Chondrocyte (in vitro differentiated cells): ENCODE results near the gene DIS3L2. TPM values are rescaled to one million over a fixed set of nuclear protein-coding genes. Genes with fewer than 3 reads are reported as not detected.
"Not testable (repeated sequence)": the region's sequence is repeated elsewhere in the genome, so short reads cannot be mapped to it uniquely, and the experiment has no call there.

ENCODE experiments used
- DNase-seq: peaks from one replicate; pipeline ENCODE4 v3.0.0; 2021; ENCODE audit warnings: mixed read lengths, low spot score
- H3K27ac Mint-ChIP-seq: one replicate; pipeline ENCODE4 v1.8.0; 2021; ENCODE audit warnings: mild to moderate bottlenecking, moderate library complexity, mixed read lengths; ENCODE audit not compliant: unreplicated experiment
- H3K27me3 Mint-ChIP-seq: 2 replicates; pipeline ENCODE4 v1.8.0; 2021; ENCODE audit warnings: low read depth, mixed read lengths
- H3K36me3 Mint-ChIP-seq: 2 replicates; pipeline ENCODE4 v1.8.0; 2021; ENCODE audit warnings: low read depth, mixed read lengths
- H3K4me1 Mint-ChIP-seq: 2 replicates; pipeline ENCODE4 v1.8.0; 2021; ENCODE audit warnings: low read depth, mild to moderate bottlenecking, mixed read lengths
- H3K4me3 Mint-ChIP-seq: one replicate; pipeline ENCODE4 v1.8.0; 2021; ENCODE audit warnings: mild to moderate bottlenecking, moderate library complexity, mixed read lengths; ENCODE audit not compliant: unreplicated experiment
- H3K9me3 Mint-ChIP-seq: 2 replicates; pipeline ENCODE4 v1.8.0; 2021; ENCODE audit warnings: low read depth, mixed read lengths
- total RNA-seq: library from RNA; stranded (reverse); gene quantifications from 3 replicates; pipeline ENCODE4 v1.2.1, GENCODE V29; 2021
- TF ChIP-seq, protein P1 (sequence below): fragments of 200-600 bp; sonication (generic); IDR thresholded peaks from 2 replicates; pipeline ENCODE4 v1.5.0; 2021; ENCODE audit warnings: antibody characterized with exemption, mild to moderate bottlenecking, moderate library complexity

DIS3L2 gene
- total RNA-seq, 1 donor from 2014 or later: 17.5 TPM

- H3K4me1 Mint-ChIP-seq: no peaks in the 10 kb centered on the region
- no peak overlapping the region for H3K27ac Mint-ChIP-seq
- H3K36me3 Mint-ChIP-seq: no peaks in the 10 kb centered on the region
- no peaks in the 10 kb centered on the region for H3K9me3 Mint-ChIP-seq
- H3K27me3 Mint-ChIP-seq: peaks cover 5% of the 10 kb centered on the region
- TF ChIP-seq, protein P1, sequence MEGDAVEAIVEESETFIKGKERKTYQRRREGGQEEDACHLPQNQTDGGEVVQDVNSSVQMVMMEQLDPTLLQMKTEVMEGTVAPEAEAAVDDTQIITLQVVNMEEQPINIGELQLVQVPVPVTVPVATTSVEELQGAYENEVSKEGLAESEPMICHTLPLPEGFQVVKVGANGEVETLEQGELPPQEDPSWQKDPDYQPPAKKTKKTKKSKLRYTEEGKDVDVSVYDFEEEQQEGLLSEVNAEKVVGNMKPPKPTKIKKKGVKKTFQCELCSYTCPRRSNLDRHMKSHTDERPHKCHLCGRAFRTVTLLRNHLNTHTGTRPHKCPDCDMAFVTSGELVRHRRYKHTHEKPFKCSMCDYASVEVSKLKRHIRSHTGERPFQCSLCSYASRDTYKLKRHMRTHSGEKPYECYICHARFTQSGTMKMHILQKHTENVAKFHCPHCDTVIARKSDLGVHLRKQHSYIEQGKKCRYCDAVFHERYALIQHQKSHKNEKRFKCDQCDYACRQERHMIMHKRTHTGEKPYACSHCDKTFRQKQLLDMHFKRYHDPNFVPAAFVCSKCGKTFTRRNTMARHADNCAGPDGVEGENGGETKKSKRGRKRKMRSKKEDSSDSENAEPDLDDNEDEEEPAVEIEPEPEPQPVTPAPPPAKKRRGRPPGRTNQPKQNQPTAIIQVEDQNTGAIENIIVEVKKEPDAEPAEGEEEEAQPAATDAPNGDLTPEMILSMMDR: no peak
- DNase-seq: no peak
- H3K4me3 Mint-ChIP-seq: no peak overlapping the region
Measured at GRCh38 chr2:232376260-232376659, 414.7 kb downstream of the DIS3L2 start.

DNA sequence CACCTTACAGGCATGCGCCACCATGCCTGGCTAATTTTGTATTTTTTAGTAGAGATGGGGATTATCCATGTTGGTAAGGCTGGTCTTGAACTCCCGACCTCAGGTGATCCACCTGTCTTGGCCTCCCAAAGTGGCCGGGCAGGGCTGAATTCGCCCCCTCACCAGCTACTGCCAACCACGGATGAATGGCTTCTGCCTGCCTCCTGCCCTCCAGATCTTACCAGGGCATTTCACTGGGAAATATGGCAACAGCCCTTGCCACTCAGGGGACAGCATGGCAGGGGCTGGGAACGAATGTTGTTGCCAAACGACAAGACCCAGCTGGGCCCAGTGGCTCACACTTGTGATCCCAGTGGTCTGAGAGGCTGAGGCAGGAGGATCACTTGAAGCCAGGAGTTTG lies 415.2 kb downstream of the DIS3L2 start:
- Mint-ChIP-seq H3K4me3 (no peak overlapping the region), H3K27me3 (peaks cover 5% of the 10 kb centered on the region), H3K27ac (no peak overlapping the region), H3K36me3 (no peaks in the 10 kb centered on the region), H3K9me3 (no peaks in the 10 kb centered on the region), H3K4me1 (no peaks in the 10 kb centered on the region)
- TF ChIP-seq, protein P1: no peak
- DNase-seq: peak; percentile 48

- Mint-ChIP-seq H3K4me1 (no peaks in the 10 kb centered on the region), H3K4me3 (no peak overlapping the region), H3K9me3 (no peaks in the 10 kb centered on the region), H3K27me3 (peaks cover 8% of the 10 kb centered on the region), H3K27ac (no peak overlapping the region), H3K36me3 (no peaks in the 10 kb centered on the region)
- DNase-seq: peak; percentile 6
- TF ChIP-seq, protein P1: no peak
Measured at GRCh38 chr2:232377319-232377718, 415.8 kb downstream of the DIS3L2 start.

DNA sequence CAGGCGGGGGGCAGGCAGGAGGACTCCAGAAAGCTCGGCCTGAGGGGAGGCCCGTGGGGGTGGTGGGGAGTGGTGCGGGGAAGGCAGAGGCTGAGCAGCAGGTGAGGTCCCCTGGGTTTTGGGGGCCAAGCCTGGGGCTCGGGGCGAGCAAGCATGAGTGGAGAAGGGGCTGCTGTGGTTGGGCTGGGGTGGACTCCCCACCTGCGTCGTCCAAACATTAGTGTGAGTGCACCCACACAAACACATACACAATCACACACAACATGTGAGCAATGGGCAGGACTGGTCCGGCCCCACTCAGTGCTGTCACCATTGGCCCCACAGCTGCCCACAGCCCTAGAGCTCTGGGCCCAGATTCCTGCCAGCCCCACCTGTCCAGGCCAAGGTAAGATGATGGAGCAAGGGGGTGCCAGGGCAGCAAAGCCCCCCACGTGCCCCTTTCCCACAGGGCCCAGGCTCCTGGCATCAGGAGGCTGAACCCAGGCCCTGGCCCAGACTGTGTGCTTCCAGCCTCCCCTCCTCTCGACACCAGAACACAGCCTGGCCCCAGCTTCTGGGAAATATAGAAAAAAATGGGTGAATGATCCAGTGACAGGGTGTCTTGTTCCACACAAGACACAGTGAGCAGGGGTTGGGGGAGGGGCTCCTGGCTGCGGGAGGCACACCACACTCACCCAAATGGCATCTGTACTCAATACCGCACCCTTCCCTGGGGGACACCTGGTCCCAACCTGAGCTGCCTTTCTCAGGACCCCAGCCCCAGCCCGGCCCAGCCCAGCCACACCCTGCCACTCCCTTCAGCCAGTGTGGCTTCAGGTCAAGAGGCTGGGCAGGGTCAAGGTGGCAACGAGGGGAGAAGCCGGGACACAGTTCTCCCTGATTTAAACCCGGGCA lies 416.6 kb downstream of the DIS3L2 start:
- Mint-ChIP-seq H3K27ac (no peak overlapping the region), H3K9me3 (no peaks in the 10 kb centered on the region), H3K27me3 (peaks cover 11% of the 10 kb centered on the region), H3K4me3 (no peak overlapping the region), H3K4me1 (no peaks in the 10 kb centered on the region), H3K36me3 (no peaks in the 10 kb centered on the region)
- TF ChIP-seq, protein P1: no peak
- DNase-seq: peak; percentile 75

DNA sequence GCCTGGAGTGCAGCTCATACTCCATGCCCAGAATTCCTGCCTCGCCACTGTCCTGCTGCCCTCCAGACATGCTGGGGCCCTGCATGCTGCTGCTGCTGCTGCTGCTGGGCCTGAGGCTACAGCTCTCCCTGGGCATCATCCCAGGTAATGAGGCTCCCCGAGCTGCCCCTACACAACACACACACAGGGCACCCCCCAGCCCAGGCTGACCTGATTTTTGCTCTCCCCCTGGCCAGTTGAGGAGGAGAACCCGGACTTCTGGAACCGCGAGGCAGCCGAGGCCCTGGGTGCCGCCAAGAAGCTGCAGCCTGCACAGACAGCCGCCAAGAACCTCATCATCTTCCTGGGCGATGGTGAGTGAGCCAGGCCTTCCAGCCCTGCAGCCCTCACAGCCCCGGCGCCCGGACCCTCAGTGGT lies 417.2 kb downstream of the DIS3L2 start, which contains the start of gene ALPP:
Gene ALPP, plus strand, starts transcription at position 17 of the 417 bp plus-strand sequence. Its CDS starts 52 bp downstream, at position 69.
- not testable (repeated sequence) for H3K36me3 Mint-ChIP-seq, H3K9me3 Mint-ChIP-seq, H3K27ac Mint-ChIP-seq, H3K4me1 Mint-ChIP-seq, H3K4me3 Mint-ChIP-seq
- H3K27me3 Mint-ChIP-seq: peaks cover 11% of the 10 kb centered on the region
- DNase-seq: peak; percentile 73

DNA sequence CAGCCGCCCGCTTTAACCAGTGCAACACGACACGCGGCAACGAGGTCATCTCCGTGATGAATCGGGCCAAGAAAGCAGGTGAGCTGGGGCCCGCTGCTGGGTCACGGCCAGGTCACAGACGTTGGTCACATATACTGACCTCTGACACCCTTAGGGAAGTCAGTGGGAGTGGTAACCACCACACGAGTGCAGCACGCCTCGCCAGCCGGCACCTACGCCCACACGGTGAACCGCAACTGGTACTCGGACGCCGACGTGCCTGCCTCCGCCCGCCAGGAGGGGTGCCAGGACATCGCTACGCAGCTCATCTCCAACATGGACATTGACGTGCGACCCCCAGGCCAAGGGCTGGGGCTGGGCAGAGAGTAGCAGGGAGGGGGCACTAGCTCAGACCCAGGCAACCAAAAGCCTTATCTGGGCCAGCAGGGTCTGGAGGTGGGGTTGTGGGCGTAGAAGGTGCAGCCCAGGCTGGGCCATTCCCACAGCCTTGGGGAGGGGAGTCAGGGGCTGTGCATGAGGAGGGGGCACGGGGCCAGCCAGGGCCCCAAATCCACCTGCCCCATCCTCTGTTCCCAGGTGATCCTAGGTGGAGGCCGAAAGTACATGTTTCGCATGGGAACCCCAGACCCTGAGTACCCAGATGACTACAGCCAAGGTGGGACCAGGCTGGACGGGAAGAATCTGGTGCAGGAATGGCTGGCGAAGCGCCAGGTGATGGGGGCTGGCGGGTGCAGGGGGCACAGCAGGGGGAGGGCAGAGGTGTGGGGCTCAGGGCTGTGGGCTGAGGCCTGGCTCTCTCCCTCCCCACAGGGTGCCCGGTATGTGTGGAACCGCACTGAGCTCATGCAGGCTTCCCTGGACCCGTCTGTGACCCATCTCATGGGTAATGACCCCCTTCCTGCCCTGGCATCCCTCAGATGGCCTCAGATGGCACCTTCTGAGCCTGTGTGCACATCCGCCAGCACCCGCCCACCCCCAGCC lies 418.4 kb downstream of the DIS3L2 start:
- H3K27ac Mint-ChIP-seq, H3K4me3 Mint-ChIP-seq, H3K9me3 Mint-ChIP-seq, H3K4me1 Mint-ChIP-seq, H3K36me3 Mint-ChIP-seq: not testable (repeated sequence)
- peaks cover 11% of the 10 kb centered on the region for H3K27me3 Mint-ChIP-seq
- DNase-seq: peak; percentile 68

DNA sequence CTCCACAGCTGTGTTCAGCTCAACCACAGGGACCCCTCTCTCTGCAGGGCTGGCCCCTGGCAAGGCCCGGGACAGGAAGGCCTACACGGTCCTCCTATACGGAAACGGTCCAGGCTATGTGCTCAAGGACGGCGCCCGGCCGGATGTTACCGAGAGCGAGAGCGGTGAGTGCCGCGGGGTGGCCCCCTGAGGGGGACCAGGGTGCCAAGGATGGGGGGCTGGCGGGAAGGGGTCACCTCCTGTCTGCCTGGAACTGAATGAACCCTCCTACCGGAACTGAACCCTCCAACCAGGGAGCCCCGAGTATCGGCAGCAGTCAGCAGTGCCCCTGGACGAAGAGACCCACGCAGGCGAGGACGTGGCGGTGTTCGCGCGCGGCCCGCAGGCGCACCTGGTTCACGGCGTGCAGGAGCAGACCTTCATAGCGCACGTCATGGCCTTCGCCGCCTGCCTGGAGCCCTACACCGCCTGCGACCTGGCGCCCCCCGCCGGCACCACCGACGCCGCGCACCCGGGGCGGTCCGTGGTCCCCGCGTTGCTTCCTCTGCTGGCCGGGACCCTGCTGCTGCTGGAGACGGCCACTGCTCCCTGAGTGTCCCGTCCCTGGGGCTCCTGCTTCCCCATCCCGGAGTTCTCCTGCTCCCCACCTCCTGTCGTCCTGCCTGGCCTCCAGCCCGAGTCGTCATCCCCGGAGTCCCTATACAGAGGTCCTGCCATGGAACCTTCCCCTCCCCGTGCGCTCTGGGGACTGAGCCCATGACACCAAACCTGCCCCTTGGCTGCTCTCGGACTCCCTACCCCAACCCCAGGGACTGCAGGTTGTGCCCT lies 419.9 kb downstream of the DIS3L2 start:
- DNase-seq: peak; percentile 72
- H3K9me3 Mint-ChIP-seq, H3K4me3 Mint-ChIP-seq, H3K36me3 Mint-ChIP-seq, H3K27ac Mint-ChIP-seq: not testable (repeated sequence)
- Mint-ChIP-seq H3K4me1 (peaks cover 13% of the 10 kb centered on the region), H3K27me3 (peaks cover 15% of the 10 kb centered on the region)
